Measurements from ENCODE around the gene NRN1.

DNA sequence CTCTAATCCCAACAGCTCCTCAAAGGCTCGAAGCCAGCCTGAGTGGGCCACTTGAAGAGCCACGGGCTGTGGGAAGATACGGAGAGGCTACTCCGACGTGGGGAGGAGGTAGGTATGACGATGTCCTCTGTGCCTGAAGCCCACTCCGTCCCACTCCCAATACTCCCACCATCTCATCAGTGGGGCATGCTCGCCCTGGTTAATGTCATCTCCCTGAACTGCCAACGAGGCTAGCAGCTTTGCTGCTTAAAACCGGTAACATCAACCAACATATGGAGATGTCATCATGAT lies 11.1 kb downstream of the NRN1 start:
- no peak for TF ChIP-seq MEF2A (IDR thresholded peaks at IDR 0.05; ENCODE audit: insufficient read depth, low read depth, low read length)
- TF ChIP-seq RBBP5 (conservative IDR thresholded peaks at IDR 0.05), result no peak
- TF ChIP-seq POLR2AphosphoS5 (IDR thresholded peaks at IDR 0.05; ENCODE audit: low read length), result no peak
- TF ChIP-seq TAF1 (IDR thresholded peaks at IDR 0.05; ENCODE audit: borderline replicate concordance, low read depth, low read length), result no peak
- TF ChIP-seq CEBPB (IDR thresholded peaks at IDR 0.05; ENCODE audit: borderline replicate concordance in 1 of 2, low read depth in 2 of 2, low read length in 2 of 2), result no peak
- TF ChIP-seq SP1 (IDR thresholded peaks at IDR 0.05; ENCODE audit: low read depth, low read length), result no peak
- TF ChIP-seq, protein P1, sequence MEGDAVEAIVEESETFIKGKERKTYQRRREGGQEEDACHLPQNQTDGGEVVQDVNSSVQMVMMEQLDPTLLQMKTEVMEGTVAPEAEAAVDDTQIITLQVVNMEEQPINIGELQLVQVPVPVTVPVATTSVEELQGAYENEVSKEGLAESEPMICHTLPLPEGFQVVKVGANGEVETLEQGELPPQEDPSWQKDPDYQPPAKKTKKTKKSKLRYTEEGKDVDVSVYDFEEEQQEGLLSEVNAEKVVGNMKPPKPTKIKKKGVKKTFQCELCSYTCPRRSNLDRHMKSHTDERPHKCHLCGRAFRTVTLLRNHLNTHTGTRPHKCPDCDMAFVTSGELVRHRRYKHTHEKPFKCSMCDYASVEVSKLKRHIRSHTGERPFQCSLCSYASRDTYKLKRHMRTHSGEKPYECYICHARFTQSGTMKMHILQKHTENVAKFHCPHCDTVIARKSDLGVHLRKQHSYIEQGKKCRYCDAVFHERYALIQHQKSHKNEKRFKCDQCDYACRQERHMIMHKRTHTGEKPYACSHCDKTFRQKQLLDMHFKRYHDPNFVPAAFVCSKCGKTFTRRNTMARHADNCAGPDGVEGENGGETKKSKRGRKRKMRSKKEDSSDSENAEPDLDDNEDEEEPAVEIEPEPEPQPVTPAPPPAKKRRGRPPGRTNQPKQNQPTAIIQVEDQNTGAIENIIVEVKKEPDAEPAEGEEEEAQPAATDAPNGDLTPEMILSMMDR (IDR thresholded peaks at IDR 0.05 in 2 of 3, conservative IDR thresholded peaks at IDR 0.05 in 1 of 3; ENCODE audit: control insufficient read depth in 2 of 3, extremely low read depth in 1 of 3, insufficient read depth in 1 of 3, low read depth in 3 of 3, low read length in 3 of 3), result no peak
- TF ChIP-seq, protein P2, sequence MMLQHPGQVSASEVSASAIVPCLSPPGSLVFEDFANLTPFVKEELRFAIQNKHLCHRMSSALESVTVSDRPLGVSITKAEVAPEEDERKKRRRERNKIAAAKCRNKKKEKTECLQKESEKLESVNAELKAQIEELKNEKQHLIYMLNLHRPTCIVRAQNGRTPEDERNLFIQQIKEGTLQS (IDR thresholded peaks at IDR 0.05; ENCODE audit: borderline replicate concordance, extremely low read depth, low read depth, low read length), result no peak
- TF ChIP-seq FOXM1 (IDR thresholded peaks at IDR 0.05; ENCODE audit: low read depth, low read length), result no peak
- no peak for TF ChIP-seq JUND (IDR thresholded peaks at IDR 0.05; ENCODE audit: low read depth, low read length)
